ENCODE results near the gene PACRG.

Gene PACRG

GRCh38 chr6:162785632-162786242, 58.0 kb downstream of the PACRG start:
- DNase-seq (ENCODE audit: low read depth) = no peak

- DNase-seq (ENCODE audit: low read depth) = no peak
Measured at GRCh38 chr6:162798546-162799266, 70.9 kb downstream of the PACRG start.

GRCh38 chr6:162814426-162814973, 86.7 kb downstream of the PACRG start:
- no peak for DNase-seq (ENCODE audit: low read depth)

- no peak for DNase-seq (ENCODE audit: low read depth)
Measured at GRCh38 chr6:162817196-162817595, 89.4 kb downstream of the PACRG start.

- DNase-seq (ENCODE audit: low read depth) = no peak
Measured at GRCh38 chr6:162819284-162819683, 91.5 kb downstream of the PACRG start.

- DNase-seq (ENCODE audit: low read depth) = no peak
Measured at GRCh38 chr6:162821102-162821501, 93.3 kb downstream of the PACRG start.

- no peak for DNase-seq (ENCODE audit: low read depth)
Measured at GRCh38 chr6:162825597-162825996, 97.8 kb downstream of the PACRG start.

- no peak for DNase-seq (ENCODE audit: low read depth)
Measured at GRCh38 chr6:162829013-162829742, 101.4 kb downstream of the PACRG start.

GRCh38 chr6:162833776-162834175, 106.0 kb downstream of the PACRG start:
- no peak for DNase-seq (ENCODE audit: low read depth)

GRCh38 chr6:162845972-162846371, 118.2 kb downstream of the PACRG start:
- DNase-seq (ENCODE audit: low read depth) = no peak

GRCh38 chr6:162846723-162847122, 118.9 kb downstream of the PACRG start:
- no peak for DNase-seq (ENCODE audit: low read depth)

GRCh38 chr6:162849269-162849668, 121.5 kb downstream of the PACRG start:
- no peak for DNase-seq (ENCODE audit: low read depth)

- DNase-seq (ENCODE audit: low read depth) = no peak
Measured at GRCh38 chr6:162852192-162852591, 124.4 kb downstream of the PACRG start.

- DNase-seq (ENCODE audit: low read depth) = no peak
Measured at GRCh38 chr6:162852840-162853577, 125.2 kb downstream of the PACRG start.

- DNase-seq (ENCODE audit: low read depth) = no peak
Measured at GRCh38 chr6:162854228-162854627, 126.5 kb downstream of the PACRG start.

GRCh38 chr6:162854734-162855191, 127.0 kb downstream of the PACRG start:
- DNase-seq (ENCODE audit: low read depth) = no peak

GRCh38 chr6:162856885-162857284, 129.1 kb downstream of the PACRG start:
- DNase-seq (ENCODE audit: low read depth) = no peak

GRCh38 chr6:162857326-162857725, 129.6 kb downstream of the PACRG start:
- DNase-seq (ENCODE audit: low read depth) = no peak

- DNase-seq (ENCODE audit: low read depth) = no peak
Measured at GRCh38 chr6:162862462-162862861, 134.7 kb downstream of the PACRG start.

- no peak for DNase-seq (ENCODE audit: low read depth)
Measured at GRCh38 chr6:162862941-162863340, 135.2 kb downstream of the PACRG start.

- DNase-seq (ENCODE audit: low read depth) = no peak
Measured at GRCh38 chr6:162863821-162864220, 136.0 kb downstream of the PACRG start.

GRCh38 chr6:162864911-162865310, 137.1 kb downstream of the PACRG start:
- no peak for DNase-seq (ENCODE audit: low read depth)
